ENCODE results near the gene SLC13A3.

- TF ChIP-seq EZH2phosphoT487 (IDR thresholded peaks at IDR 0.05) (no peak), EZH2 (IDR thresholded peaks at IDR 0.05) (no peak)
Measured at GRCh38 chr20:46509523-46509922, 141.7 kb downstream of the SLC13A3 start.

Measured in neural progenitor cell (in vitro differentiated cells).